HG02884 (cell line): ENCODE data around the gene FAM3A.

Source experiments
- ATAC-seq: cut with Tn5 transposase; IDR thresholded peaks from one replicate; pipeline ENCODE4 v1.9.1; 2021; ENCODE audit warnings: mild to moderate bottlenecking, moderate library complexity; ENCODE audit not compliant: unreplicated experiment

The FAM3A gene

GRCh38 chrX:154535892-154536291, 19.9 kb upstream of the FAM3A start:
- ATAC-seq = no peak

- peak; percentile 66 for ATAC-seq
These were observed 18.7 kb upstream of the FAM3A start for GRCh38 chrX:154534526-154535322.

DNA sequence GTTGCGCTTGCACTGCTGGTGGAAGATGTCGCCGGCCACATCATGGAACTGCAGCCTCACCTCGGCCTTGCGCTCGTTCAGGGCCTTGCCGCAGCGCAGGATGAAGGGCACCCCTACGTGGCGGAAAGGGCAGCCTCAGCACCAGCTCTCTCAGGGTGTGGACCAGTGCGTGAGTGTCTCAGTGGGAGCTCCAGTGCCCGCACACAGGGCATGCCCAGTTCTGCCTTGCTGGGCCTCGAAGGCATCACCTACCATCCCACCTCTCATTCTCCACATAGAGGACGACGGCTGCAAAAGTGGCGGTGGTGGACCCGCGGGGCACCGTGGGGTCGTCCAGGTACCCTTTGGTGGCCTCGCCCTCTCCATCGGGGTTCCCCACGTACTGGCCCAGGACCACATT, 16.7 kb upstream of the FAM3A start:
- no peak for ATAC-seq

DNA sequence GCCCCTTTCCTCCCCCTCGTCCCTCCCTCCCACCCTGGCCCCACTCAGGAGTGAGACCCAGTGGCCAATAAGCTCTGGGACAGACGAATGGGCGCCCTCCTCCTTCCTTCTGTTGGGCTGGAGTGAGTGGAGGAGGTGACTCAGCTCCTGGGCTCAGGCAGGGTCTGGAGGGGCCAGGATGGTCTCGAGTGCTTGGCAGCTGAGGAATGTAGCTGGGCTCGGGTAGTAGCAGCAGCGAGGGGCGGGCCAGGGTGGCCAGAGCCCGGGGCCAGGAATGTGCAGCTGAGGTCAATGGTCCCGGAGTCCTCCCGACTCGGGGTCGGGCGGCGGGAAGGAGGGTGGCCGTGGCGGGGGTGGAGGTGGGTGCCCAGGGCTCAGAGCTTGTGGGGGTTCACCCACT, 15.6 kb upstream of the FAM3A start:
- ATAC-seq = no peak

DNA sequence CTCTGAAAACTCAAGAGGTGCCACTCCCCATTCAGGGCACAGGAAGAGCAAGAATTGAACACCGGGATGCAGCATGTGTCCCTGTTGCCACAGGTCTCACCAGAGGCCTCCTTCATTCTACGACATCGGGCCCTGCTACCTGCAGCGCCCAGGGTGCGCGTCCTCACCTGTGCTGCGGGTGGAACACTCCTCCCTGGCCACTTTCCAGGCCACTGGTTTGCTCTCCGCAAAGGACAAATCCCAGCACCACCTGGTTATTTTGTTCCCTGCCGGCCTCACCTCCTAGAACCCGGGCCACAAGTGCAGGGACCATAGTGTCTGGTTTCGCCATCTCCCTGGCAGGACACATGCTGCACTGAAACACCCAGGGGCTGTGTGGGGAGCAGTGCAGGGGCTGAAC, 14.3 kb upstream of the FAM3A start:
- no peak for ATAC-seq

GRCh38 chrX:154529206-154529612, 13.2 kb upstream of the FAM3A start:
- no peak for ATAC-seq

- ATAC-seq = peak; percentile 48
These were observed 11.1 kb upstream of the FAM3A start for GRCh38 chrX:154526901-154527675.

- no peak for ATAC-seq
These were observed 9.8 kb upstream of the FAM3A start for GRCh38 chrX:154525606-154526490.

- ATAC-seq = no peak
These were observed 3.4 kb upstream of the FAM3A start for GRCh38 chrX:154519389-154519788.

GRCh38 chrX:154517101-154517781, 1.2 kb upstream of the FAM3A start:
- ATAC-seq = no peak

- ATAC-seq = peak; percentile 3
These were observed 646 bp upstream of the FAM3A start for GRCh38 chrX:154516656-154517100.

- no peak for ATAC-seq
These were observed 704 bp downstream of the FAM3A start for GRCh38 chrX:154515090-154515965.

DNA sequence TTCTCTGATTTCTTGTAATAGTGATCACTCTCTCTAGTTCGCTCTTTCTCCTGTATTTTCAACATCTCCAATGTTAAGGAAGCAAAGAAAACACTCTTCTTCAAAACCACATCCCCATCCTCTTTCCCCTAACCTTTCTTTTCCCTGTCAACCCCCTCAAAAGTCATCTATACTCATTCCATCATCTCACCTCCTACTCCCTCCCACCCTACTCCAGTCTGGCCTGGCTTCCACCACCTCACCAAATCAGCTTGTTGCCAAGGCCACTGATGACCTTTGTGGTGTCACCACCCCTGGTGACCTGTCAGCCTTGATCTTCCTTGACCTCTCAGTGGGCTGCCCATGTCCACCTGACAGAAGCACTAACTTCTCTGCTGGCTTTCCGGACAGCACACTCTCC, 2.3 kb downstream of the FAM3A start:
- ATAC-seq = no peak

DNA sequence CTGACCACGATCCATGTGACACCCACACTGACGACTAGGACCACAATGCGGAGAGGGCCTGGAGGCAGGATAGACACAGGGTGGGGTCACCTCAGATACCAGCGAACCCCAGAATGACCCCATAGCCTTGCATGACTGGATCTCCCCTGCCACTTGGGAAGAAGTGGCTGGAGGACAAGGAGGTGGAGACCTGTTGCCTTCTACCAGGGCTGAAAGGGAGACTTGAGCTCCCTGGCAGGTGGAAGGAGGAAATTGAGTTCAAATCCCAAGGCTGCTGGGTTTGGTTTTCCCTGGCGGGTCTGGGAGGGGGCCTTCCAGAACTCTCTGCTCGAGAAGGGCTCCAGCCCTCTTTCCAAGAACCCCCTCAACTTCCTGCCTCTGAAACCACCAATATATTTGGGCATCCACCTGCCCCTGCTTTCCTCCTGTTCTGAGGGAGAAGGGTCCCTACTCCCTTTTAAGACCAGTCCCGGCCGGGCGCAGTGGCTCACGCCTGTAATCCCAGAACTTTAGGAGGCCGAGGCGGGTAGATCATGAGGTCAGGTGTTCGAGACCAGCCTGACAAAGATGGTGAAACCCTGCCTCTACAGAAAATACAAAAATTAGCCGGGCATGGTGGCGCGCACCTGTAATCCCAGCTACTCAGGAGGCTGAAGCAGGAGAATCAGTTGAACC, 3.0 kb downstream of the FAM3A start:
- no peak for ATAC-seq

- no peak for ATAC-seq
These were observed 4.3 kb downstream of the FAM3A start for GRCh38 chrX:154511761-154512160.

DNA sequence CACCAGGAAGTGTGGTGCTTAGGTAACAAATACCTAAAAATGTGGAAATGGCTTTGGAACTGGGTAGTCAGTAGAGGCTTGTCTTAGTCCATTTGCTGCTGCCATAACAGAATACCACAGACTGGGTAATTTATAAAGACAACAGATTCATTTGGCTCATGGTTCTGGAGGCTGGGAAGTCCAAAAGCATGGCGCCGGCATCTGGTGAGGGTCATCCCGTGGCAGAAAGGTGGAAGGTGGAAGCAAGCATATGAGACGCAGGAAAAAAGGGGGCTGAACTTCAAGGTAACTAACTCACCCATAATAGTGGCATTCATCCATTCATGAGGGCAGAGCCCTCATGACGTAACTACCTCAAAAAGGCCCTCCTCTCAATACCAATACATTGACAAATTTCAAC, 6.6 kb downstream of the FAM3A start:
- no peak for ATAC-seq

DNA sequence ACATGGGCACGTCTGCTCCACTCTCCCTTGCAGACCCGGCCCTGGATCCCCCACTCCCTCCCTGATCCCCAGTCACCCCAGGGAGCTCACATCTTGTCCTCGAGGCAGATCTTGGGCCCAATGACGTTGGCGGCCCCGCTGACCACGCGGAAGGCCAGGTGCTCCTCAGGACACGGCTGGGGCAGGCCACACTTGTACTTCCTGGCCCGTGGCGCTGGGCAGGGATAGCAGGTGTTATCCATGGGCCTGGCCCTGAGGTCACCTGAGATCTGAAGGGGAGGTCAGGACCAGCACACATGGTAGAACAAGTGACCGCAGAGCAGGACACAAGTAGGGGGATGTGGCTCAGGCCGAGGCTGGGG, 7.7 kb downstream of the FAM3A start:
- no peak for ATAC-seq

DNA sequence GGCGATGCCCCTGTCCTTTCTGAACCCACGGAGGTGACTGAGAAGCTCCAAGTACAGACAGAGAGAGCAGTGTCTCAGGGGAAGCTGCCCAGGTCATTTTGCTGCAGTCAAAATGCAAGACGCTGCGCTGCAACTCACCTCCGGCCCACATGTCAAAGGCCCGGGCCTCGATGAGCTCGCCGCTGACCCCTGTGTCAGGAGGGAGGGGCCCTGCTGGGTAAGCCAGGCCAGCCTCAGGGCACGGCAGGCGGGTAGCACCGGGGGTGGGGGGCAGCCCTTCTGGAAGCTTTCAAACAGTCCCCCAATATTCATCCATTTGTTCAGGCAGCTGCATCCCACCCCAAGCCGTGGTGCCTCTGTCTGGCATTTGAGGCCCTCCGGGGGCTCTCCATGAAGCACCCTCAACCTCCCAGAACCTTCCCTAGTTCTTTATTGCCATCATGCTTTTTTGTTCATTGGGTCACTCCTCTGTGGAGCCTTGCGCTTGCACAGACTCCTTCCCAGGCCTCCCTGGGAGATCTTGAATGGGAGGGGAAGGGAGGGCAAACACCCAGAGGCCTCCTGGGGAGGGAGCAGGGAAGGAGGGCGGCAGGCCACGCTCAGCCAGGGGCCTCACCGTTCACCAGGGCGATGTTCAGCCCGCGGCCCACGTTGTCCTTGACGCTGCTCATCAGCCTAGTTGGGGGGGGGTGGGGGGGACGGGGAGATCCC, 8.2 kb downstream of the FAM3A start:
- ATAC-seq = no peak
